Measurements from ENCODE around the gene RNASEH2C. TPM values are rescaled to one million over a fixed set of nuclear protein-coding genes. Genes with fewer than 3 reads are reported as not detected.

The RNASEH2C gene
- total RNA-seq, 1 experiment from 2014 or later, result 80.2 TPM

- intact Hi-C loops (cut with micrococcal nuclease; ENCODE audit: unreplicated experiment), result no loop called here
- no peaks in the 10 kb centered on the region for H3K9me3 ChIP-seq (ENCODE audit: low read depth, low read length, poor library complexity, severe bottlenecking)
- TF ChIP-seq EZH2 (IDR thresholded peaks at IDR 0.05; ENCODE audit: borderline replicate concordance, low read depth, low read length, poor library complexity, severe bottlenecking), result no peak
- TF ChIP-seq CTCF (conservative IDR thresholded peaks at IDR 0.05; ENCODE audit: low read depth, low read length), result no peak
- peaks cover 67% of the 10 kb centered on the region for H3K36me3 ChIP-seq (ENCODE audit: insufficient read depth, low read length, poor library complexity, severe bottlenecking)
- no TSS peak for BruUV-seq (replicated peaks)
- H3K4me1 ChIP-seq (ENCODE audit: insufficient read depth, low read length, poor library complexity, severe bottlenecking), result peaks cover 11% of the 10 kb centered on the region
- ChIA-PET POLR2A (ENCODE audit: low non-redundant PET) (no interaction called here), CTCF (no interaction called here)
- no peak overlapping the region for H3K27ac ChIP-seq (ENCODE audit: low read depth, low read length, poor library complexity, severe bottlenecking)
- no peaks in the 10 kb centered on the region for H3K27me3 ChIP-seq (replicated peaks; ENCODE audit: insufficient read depth, low read depth, low read length, poor library complexity)
- H3K4me3 ChIP-seq (ENCODE audit: low read depth, low read length, poor library complexity, severe bottlenecking), result no peak overlapping the region
- DNase-seq (ENCODE audit: low spot score), result no peak
These were observed 2.7 kb downstream of the RNASEH2C start for GRCh38 chr11:65717906-65718305.

DNA sequence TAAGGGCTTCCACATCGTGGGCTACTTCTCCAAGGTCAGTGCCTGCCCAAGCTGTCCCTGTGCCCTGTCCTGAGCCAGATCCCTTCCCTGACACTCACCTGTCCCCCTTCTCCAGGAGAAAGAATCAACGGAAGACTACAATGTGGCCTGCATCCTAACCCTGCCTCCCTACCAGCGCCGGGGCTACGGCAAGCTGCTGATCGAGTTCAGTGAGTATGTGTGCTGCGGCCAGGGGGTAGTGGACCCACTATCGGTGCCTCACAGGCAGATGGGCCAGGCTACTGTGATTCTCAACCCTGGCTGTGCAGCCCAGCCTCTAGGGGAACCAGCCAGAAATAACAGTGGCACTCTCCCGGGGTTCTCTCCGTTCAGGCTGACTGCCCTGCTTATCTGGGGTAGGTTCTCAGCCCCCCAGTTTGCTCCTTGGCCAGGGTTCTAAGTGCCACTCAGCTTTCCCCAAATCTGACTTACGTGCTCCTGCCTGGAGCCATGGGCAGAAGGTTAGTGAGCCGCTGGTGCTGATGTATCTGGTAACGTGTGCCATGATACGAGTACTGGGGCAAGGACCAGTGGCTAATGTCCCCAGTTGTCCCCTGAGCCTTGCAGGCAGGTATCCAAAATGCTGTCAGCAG lies 3.7 kb downstream of the RNASEH2C start:
- Histone ChIP-seq H3K4me1 (ENCODE audit: insufficient read depth, low read length, poor library complexity, severe bottlenecking) (peaks cover 14% of the 10 kb centered on the region), H3K36me3 (ENCODE audit: insufficient read depth, low read length, poor library complexity, severe bottlenecking) (peaks cover 67% of the 10 kb centered on the region), H3K4me3 (ENCODE audit: low read depth, low read length, poor library complexity, severe bottlenecking) (no peak overlapping the region), H3K27ac (ENCODE audit: low read depth, low read length, poor library complexity, severe bottlenecking) (no peak overlapping the region), H3K9me3 (ENCODE audit: low read depth, low read length, poor library complexity, severe bottlenecking) (no peaks in the 10 kb centered on the region), H3K27me3 (replicated peaks; ENCODE audit: insufficient read depth, low read depth, low read length, poor library complexity) (no peaks in the 10 kb centered on the region)
- intact Hi-C loops (cut with micrococcal nuclease; ENCODE audit: unreplicated experiment), result no loop called here
- no peak for DNase-seq (ENCODE audit: low spot score)
- POLR2A ChIA-PET (ENCODE audit: low non-redundant PET), result no interaction called here
- BruUV-seq (replicated peaks), result no TSS peak
- CTCF ChIA-PET, result no interaction called here
- TF ChIP-seq EZH2 (IDR thresholded peaks at IDR 0.05; ENCODE audit: borderline replicate concordance, low read depth, low read length, poor library complexity, severe bottlenecking) (no peak), CTCF (conservative IDR thresholded peaks at IDR 0.05; ENCODE audit: low read depth, low read length) (no peak)

DNA sequence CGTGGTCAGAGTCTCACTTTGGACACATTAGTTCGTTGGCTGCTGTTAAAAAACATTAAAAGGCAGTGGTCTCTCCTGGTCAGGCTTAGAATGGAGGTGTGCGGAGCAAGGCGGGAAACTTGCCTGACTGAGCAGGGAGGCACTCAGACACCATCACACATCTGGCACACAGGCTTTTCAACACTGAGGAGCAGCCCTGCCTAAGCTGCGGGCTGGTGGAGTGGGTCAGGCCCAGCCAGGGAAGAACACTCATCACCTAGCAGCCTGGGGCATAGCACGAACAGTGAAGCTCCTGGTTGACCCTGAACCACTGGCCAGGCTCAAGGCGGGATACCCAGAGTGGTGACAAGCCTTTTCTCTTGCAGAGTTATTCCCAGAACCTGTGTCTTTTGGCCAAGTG lies 4.3 kb downstream of the RNASEH2C start:
- POLR2A ChIA-PET (ENCODE audit: low non-redundant PET), result no interaction called here
- peaks cover 67% of the 10 kb centered on the region for H3K36me3 ChIP-seq (ENCODE audit: insufficient read depth, low read length, poor library complexity, severe bottlenecking)
- CTCF ChIA-PET, result no interaction called here

More for the DNA sequence above, 4.3 kb downstream of the RNASEH2C start:
- H3K4me3 ChIP-seq (ENCODE audit: low read depth, low read length, poor library complexity, severe bottlenecking), result no peak overlapping the region
- no peak for DNase-seq (ENCODE audit: low spot score)
- intact Hi-C loops (cut with micrococcal nuclease; ENCODE audit: unreplicated experiment), result no loop called here
- H3K4me1 ChIP-seq (ENCODE audit: insufficient read depth, low read length, poor library complexity, severe bottlenecking), result peaks cover 14% of the 10 kb centered on the region
- no peaks in the 10 kb centered on the region for H3K9me3 ChIP-seq (ENCODE audit: low read depth, low read length, poor library complexity, severe bottlenecking)
- no peak overlapping the region for H3K27ac ChIP-seq (ENCODE audit: low read depth, low read length, poor library complexity, severe bottlenecking)
- no peaks in the 10 kb centered on the region for H3K27me3 ChIP-seq (replicated peaks; ENCODE audit: insufficient read depth, low read depth, low read length, poor library complexity)
- no TSS peak for BruUV-seq (replicated peaks)
- no peak for TF ChIP-seq EZH2 (IDR thresholded peaks at IDR 0.05; ENCODE audit: borderline replicate concordance, low read depth, low read length, poor library complexity, severe bottlenecking)
- TF ChIP-seq CTCF (conservative IDR thresholded peaks at IDR 0.05; ENCODE audit: low read depth, low read length), result no peak

All from A673 (cell line).